HG02884 (cell line): ENCODE results near the gene PHACTR3.
"Not testable (repeated sequence)": the region's sequence is repeated elsewhere in the genome, so short reads cannot be mapped to it uniquely, and the experiment has no call there.

Source experiments
- ATAC-seq: cut with Tn5 transposase; IDR thresholded peaks from one replicate; pipeline ENCODE4 v1.9.1; 2021; ENCODE audit warnings: mild to moderate bottlenecking, moderate library complexity; ENCODE audit not compliant: unreplicated experiment

PHACTR3 gene

GRCh38 chr20:59603781-59604541, at the start of gene PHACTR3:
Gene PHACTR3 (plus strand): TSS chr20:59604540. CDS start chr20:59605015, 475 bp downstream.
- ATAC-seq: no peak

GRCh38 chr20:59557733-59558529, 46.4 kb upstream of the PHACTR3 start:
- not testable (repeated sequence) for ATAC-seq

GRCh38 chr20:59559024-59559817, 45.1 kb upstream of the PHACTR3 start:
- no peak for ATAC-seq

- no peak for ATAC-seq
Observed at GRCh38 chr20:59559863-59560262, 44.5 kb upstream of the PHACTR3 start.

- ATAC-seq: no peak
Observed at GRCh38 chr20:59560588-59561227, 43.6 kb upstream of the PHACTR3 start.

- no peak for ATAC-seq
Observed at GRCh38 chr20:59561228-59561605, 43.1 kb upstream of the PHACTR3 start.

- ATAC-seq: no peak
Observed at GRCh38 chr20:59561614-59562277, 42.6 kb upstream of the PHACTR3 start.

- ATAC-seq: no peak
Observed at GRCh38 chr20:59564171-59564570, 40.2 kb upstream of the PHACTR3 start.

GRCh38 chr20:59564943-59565342, 39.4 kb upstream of the PHACTR3 start:
- ATAC-seq: no peak

- ATAC-seq: no peak
Observed at GRCh38 chr20:59565768-59566461, 38.4 kb upstream of the PHACTR3 start.

- ATAC-seq: no peak
Observed at GRCh38 chr20:59566631-59567524, 37.5 kb upstream of the PHACTR3 start.

- no peak for ATAC-seq
Observed at GRCh38 chr20:59567585-59568508, 36.5 kb upstream of the PHACTR3 start.

GRCh38 chr20:59568509-59569024, 35.8 kb upstream of the PHACTR3 start:
- ATAC-seq: no peak

- no peak for ATAC-seq
Observed at GRCh38 chr20:59569305-59569704, 35.0 kb upstream of the PHACTR3 start.

- ATAC-seq: no peak
Observed at GRCh38 chr20:59571151-59571550, 33.2 kb upstream of the PHACTR3 start.

GRCh38 chr20:59571551-59572314, 32.6 kb upstream of the PHACTR3 start:
- ATAC-seq: peak; percentile 76

GRCh38 chr20:59572515-59572914, 31.8 kb upstream of the PHACTR3 start:
- ATAC-seq: no peak
